Stimulated activated naive B cell treated with anti-CD40 and anti-IgM and Interleukin-4, amounts not matched to agents 10 μg/mL and 1 μg/mL and 100 μg/mL, for 72 hours (primary cell): ENCODE results near the gene ATAT1.
"Not testable (repeated sequence)": the region's sequence is repeated elsewhere in the genome, so short reads cannot be mapped to it uniquely, and the experiment has no call there.

Source experiments
- ATAC-seq, 2 donors: fragments of 150-1000 bp; cut with Tn5 transposase; replicated peaks; 2 replicates each; pipeline ENCODE4 v1.10.0; 2021; ENCODE audit warnings: moderate library complexity in 1 of 2
- DNase-seq: peaks from one replicate; pipeline ENCODE4 v3.0.0; 2021
- H3K27ac Mint-ChIP-seq: one replicate; pipeline ENCODE4 v1.8.0; 2022; ENCODE audit warnings: mild to moderate bottlenecking, mixed read lengths
- H3K27me3 Mint-ChIP-seq, 2 donors: one replicate each; pipeline ENCODE4 v1.8.0; 2022; ENCODE audit warnings: mixed read lengths in 2 of 2
- H3K36me3 Mint-ChIP-seq, 2 donors: one replicate each; pipeline ENCODE4 v1.8.0; 2022; ENCODE audit warnings: mixed read lengths in 2 of 2, mild to moderate bottlenecking in 1 of 2
- H3K4me1 Mint-ChIP-seq, 2 donors: one replicate each; pipeline ENCODE4 v1.8.0; 2022; ENCODE audit warnings: mixed read lengths in 2 of 2, mild to moderate bottlenecking in 1 of 2
- H3K4me3 Mint-ChIP-seq, 2 donors: one replicate each; pipeline ENCODE4 v1.8.0; 2022; ENCODE audit warnings: mild to moderate bottlenecking in 2 of 2, mixed read lengths in 2 of 2, moderate library complexity in 1 of 2
- H3K9me3 Mint-ChIP-seq, 2 donors: one replicate each; pipeline ENCODE4 v1.8.0; 2022; ENCODE audit warnings: mixed read lengths in 2 of 2, mild to moderate bottlenecking in 1 of 2

ATAT1 gene

GRCh38 chr6:30651143-30651542 lies 24.5 kb downstream of the ATAT1 start:
- H3K4me1 Mint-ChIP-seq, result peaks cover 17 to 25% of the 10 kb centered on the region in 2 donors
- H3K36me3 Mint-ChIP-seq, result peaks cover 37 to 48% of the 10 kb centered on the region in 2 donors
- DNase-seq, result no peak
- no peaks in the 10 kb centered on the region for H3K27me3 Mint-ChIP-seq
- H3K9me3 Mint-ChIP-seq, result no peaks in the 10 kb centered on the region
- ATAC-seq, result peak; percentile 10 to 28
- H3K27ac Mint-ChIP-seq, result peak overlapping the region; percentile 84
- H3K4me3 Mint-ChIP-seq, result peak overlapping the region in 1 of 2 donors; percentile 63

DNA sequence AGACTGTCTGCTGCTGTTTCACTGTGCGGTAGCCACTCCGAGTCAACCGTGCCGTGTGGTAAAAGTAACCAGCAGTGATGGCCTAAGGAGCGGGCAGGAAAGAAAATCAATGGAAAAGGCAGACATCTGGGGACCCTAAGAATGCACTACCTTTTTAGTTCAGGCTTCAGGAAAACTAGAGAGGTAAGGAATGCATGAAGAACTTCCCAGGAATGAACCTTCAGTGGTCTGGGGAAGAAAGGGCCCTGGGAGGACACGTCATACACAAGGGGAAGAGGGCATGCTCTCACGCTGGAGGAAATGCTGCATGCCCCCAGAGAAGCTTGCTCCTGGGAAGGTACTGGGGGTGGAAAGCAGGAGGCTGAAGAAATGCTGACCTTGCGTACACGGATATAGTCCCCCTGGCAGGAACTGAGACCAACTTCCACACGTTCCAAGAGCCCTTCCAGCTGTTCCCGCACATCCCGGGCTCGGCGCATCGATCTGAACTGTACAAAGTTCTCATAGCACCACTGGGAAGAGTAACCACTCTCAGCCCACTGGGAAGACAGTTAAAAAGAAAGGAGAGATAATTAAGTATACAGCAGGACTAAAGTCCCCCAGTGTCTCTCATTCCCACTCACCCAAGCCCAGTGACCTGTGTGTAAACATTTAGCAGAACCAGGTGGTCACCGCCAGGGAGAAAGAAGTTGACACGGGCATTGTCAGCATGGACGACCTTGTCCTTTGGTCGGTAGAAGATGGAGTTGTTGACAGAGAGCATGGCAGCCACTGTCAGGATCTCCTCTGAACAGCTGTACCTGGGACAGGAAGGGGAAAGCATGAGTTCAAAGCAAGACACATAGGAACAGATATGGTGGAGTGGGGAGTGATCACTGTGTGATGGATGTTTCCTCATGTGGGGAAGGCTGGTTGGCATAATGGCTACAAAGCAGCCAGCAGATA lies 28.4 kb downstream of the ATAT1 start:
- DNase-seq (no peak), ATAC-seq (no peak)
- H3K27me3 Mint-ChIP-seq, result no peaks in the 10 kb centered on the region
- no peak overlapping the region for H3K4me3 Mint-ChIP-seq
- peaks cover 5 to 8% of the 10 kb centered on the region in 2 donors for H3K4me1 Mint-ChIP-seq
- H3K27ac Mint-ChIP-seq, result peak overlapping the region; percentile 76
- H3K36me3 Mint-ChIP-seq, result peaks cover 55 to 71% of the 10 kb centered on the region in 2 donors
- no peaks in the 10 kb centered on the region for H3K9me3 Mint-ChIP-seq

GRCh38 chr6:30655743-30656094 lies 29.0 kb downstream of the ATAT1 start:
- Mint-ChIP-seq H3K4me3 (no peak overlapping the region), H3K9me3 (no peaks in the 10 kb centered on the region), H3K36me3 (peaks cover 58 to 71% of the 10 kb centered on the region in 2 donors), H3K4me1 (peaks cover 5 to 8% of the 10 kb centered on the region in 2 donors), H3K27me3 (no peaks in the 10 kb centered on the region), H3K27ac (no peak overlapping the region)
- ATAC-seq, result no peak
- DNase-seq, result no peak

GRCh38 chr6:30656513-30656912 lies 29.8 kb downstream of the ATAT1 start:
- Mint-ChIP-seq H3K4me3 (no peak overlapping the region), H3K36me3 (peaks cover 55 to 66% of the 10 kb centered on the region in 2 donors), H3K27ac (no peak overlapping the region), H3K9me3 (no peaks in the 10 kb centered on the region), H3K27me3 (no peaks in the 10 kb centered on the region), H3K4me1 (no peaks in the 10 kb centered on the region)
- DNase-seq, result no peak
- ATAC-seq, result no peak

GRCh38 chr6:30657454-30657853 lies 30.8 kb downstream of the ATAT1 start:
- Mint-ChIP-seq H3K27me3 (no peaks in the 10 kb centered on the region), H3K9me3 (no peaks in the 10 kb centered on the region), H3K4me3 (no peak overlapping the region), H3K27ac (peak overlapping the region; percentile 67), H3K4me1 (no peaks in the 10 kb centered on the region), H3K36me3 (peaks cover 57 to 67% of the 10 kb centered on the region in 2 donors)
- ATAC-seq, result no peak
- DNase-seq, result no peak

- H3K4me1 Mint-ChIP-seq, ATAC-seq, H3K27me3 Mint-ChIP-seq, H3K9me3 Mint-ChIP-seq, H3K4me3 Mint-ChIP-seq, DNase-seq: not testable (repeated sequence)
- Mint-ChIP-seq H3K27ac (peak overlapping the region; percentile 67), H3K36me3 (peaks cover 56 to 67% of the 10 kb centered on the region in 2 donors)
Measured at GRCh38 chr6:30657922-30658321, 31.2 kb downstream of the ATAT1 start.

GRCh38 chr6:30664994-30665767 lies 38.5 kb downstream of the ATAT1 start:
- peaks cover 2 to 7% of the 10 kb centered on the region in 2 donors for H3K4me1 Mint-ChIP-seq
- DNase-seq, result no peak
- no peaks in the 10 kb centered on the region for H3K27me3 Mint-ChIP-seq
- no peak for ATAC-seq
- no peaks in the 10 kb centered on the region for H3K9me3 Mint-ChIP-seq
- H3K27ac Mint-ChIP-seq, result no peak overlapping the region
- peaks cover 43 to 52% of the 10 kb centered on the region in 2 donors for H3K36me3 Mint-ChIP-seq
- no peak overlapping the region for H3K4me3 Mint-ChIP-seq

- not testable (repeated sequence) for DNase-seq, H3K27me3 Mint-ChIP-seq, H3K4me3 Mint-ChIP-seq, H3K9me3 Mint-ChIP-seq
- H3K4me1 Mint-ChIP-seq, result peaks cover 11 to 12% of the 10 kb centered on the region in 2 donors
- H3K36me3 Mint-ChIP-seq, result peaks cover 44 to 60% of the 10 kb centered on the region in 2 donors
- ATAC-seq, result peak; percentile 45 to 69
- peak overlapping the region; percentile 47 for H3K27ac Mint-ChIP-seq
Measured at GRCh38 chr6:30666300-30666699, 39.6 kb downstream of the ATAT1 start.

DNA sequence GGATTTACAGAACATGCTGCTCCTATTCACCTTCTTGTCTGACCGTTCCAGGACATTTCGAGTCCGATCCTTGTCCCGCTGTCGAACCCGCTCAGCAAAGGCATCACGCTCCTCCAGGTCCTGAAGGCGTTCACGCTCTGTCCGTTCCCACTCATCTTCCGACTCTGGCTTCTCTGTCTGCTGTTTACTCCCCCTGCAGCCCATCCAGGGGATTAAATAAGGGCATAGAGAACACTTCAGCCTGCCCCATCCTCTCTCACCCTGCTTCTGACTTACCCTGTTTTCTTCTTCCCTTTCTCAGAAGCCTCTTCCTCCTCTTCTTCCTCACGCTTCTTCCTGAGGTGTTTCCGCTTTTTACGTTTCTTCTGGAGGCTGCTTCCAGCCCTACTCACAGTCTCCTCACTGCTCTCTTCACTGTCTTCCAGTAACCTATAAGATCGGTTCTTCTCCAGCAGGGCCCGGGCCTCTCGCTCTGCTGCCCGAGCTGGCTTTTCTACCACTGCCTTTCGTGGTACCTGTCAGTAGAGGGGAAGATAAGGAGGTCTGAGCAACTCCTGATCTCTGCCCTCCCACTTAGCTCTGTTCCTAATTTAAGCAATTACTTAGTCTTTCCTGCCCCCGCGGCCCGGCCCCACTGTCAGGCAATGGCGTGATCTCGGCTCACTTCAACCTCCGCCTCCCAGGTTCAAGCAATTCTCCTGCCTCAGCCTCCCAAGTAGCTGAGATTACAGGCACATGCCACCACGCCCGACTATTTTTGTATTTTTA lies 44.3 kb downstream of the ATAT1 start:
- Mint-ChIP-seq H3K27me3 (no peaks in the 10 kb centered on the region), H3K36me3 (peaks cover 17 to 26% of the 10 kb centered on the region in 2 donors), H3K4me1 (peaks cover 21 to 30% of the 10 kb centered on the region in 2 donors), H3K4me3 (peak overlapping the region; percentile 86 to 91), H3K27ac (peak overlapping the region; percentile 1), H3K9me3 (no peaks in the 10 kb centered on the region)
- ATAC-seq, result no peak
- no peak for DNase-seq

DNA sequence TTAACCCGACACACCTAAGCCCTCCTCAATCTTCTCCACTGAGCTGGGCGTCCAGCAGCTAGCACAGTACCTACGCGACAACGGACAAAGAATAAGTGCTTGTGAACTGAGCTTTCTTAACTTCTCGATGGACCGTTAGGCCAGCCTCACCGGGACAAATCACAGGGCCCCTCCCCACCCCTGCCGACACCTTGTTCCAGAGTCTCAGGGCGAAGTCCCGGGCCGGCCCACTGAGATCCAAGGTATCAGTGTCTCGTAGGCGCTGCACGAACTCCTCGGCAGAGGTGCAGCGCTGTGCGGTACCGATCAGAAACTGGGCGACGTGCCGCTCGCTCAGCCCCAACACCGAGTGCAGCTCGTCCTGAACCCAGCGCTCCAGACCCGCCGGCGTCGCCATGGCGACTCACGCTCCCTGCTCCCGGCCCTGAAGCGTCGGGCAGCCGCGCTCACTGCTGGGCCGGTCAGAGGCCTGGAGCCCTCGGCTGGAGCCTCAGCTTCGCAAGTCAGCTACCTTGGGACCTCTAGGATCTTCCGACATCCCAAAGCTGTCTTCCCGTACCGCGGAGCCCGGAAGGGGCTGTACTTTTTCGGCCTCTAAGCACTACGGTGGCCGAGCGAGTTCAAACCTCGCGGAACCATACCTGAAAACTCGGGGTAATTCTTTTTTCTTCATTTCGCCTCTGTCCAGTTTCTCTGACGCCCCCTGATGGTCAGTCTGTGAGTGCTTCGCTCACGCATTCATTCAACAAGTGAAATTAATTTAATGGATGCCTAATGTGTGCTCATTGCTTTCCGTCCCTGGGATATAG lies 46.0 kb downstream of the ATAT1 start, which contains the start of gene DHX16:
Gene DHX16 (minus strand): TSS at position 562 of the 809 bp plus-strand sequence. CDS start 165 bp downstream, at position 397.
- peak within 1 kb of the TSS; percentile 86 to 91 for H3K4me3 Mint-ChIP-seq
- H3K9me3 Mint-ChIP-seq, result no peaks in the 10 kb centered on the region
- peaks cover 23 to 31% of the 10 kb centered on the region in 2 donors for H3K36me3 Mint-ChIP-seq
- H3K4me1 Mint-ChIP-seq, result peaks cover 25 to 36% of the 10 kb centered on the region in 2 donors
- H3K27ac Mint-ChIP-seq, result peak within 1 kb of the TSS; percentile 52
- peak; percentile 90 for DNase-seq
- ATAC-seq, result peak; percentile 86
- no peaks in the 10 kb centered on the region for H3K27me3 Mint-ChIP-seq

GRCh38 chr6:30676660-30677285 lies 50.1 kb downstream of the ATAT1 start:
- no peaks in the 10 kb centered on the region for H3K27me3 Mint-ChIP-seq
- peaks cover 31 to 58% of the 10 kb centered on the region in 2 donors for H3K4me1 Mint-ChIP-seq
- ATAC-seq, result no peak
- no peak overlapping the region for H3K4me3 Mint-ChIP-seq
- DNase-seq, result no peak
- H3K36me3 Mint-ChIP-seq, result peaks cover 32 to 40% of the 10 kb centered on the region in 2 donors
- no peaks in the 10 kb centered on the region for H3K9me3 Mint-ChIP-seq
- peak overlapping the region; percentile 43 for H3K27ac Mint-ChIP-seq

GRCh38 chr6:30678964-30679726 lies 52.5 kb downstream of the ATAT1 start:
- H3K9me3 Mint-ChIP-seq, result no peaks in the 10 kb centered on the region
- H3K36me3 Mint-ChIP-seq, result peaks cover 54 to 64% of the 10 kb centered on the region in 2 donors
- ATAC-seq (peak; percentile 50 to 58), DNase-seq (peak; percentile 79)
- H3K4me3 Mint-ChIP-seq, result peak overlapping the region; percentile 89 to 99
- peaks cover 35 to 58% of the 10 kb centered on the region in 2 donors for H3K4me1 Mint-ChIP-seq
- H3K27me3 Mint-ChIP-seq, result no peaks in the 10 kb centered on the region
- peak overlapping the region; percentile 88 for H3K27ac Mint-ChIP-seq
